ENCODE results near the gene NT5C2.
"Not testable (repeated sequence)": the region's sequence is repeated elsewhere in the genome, so short reads cannot be mapped to it uniquely, and the experiment has no call there.

Gene NT5C2

DNA sequence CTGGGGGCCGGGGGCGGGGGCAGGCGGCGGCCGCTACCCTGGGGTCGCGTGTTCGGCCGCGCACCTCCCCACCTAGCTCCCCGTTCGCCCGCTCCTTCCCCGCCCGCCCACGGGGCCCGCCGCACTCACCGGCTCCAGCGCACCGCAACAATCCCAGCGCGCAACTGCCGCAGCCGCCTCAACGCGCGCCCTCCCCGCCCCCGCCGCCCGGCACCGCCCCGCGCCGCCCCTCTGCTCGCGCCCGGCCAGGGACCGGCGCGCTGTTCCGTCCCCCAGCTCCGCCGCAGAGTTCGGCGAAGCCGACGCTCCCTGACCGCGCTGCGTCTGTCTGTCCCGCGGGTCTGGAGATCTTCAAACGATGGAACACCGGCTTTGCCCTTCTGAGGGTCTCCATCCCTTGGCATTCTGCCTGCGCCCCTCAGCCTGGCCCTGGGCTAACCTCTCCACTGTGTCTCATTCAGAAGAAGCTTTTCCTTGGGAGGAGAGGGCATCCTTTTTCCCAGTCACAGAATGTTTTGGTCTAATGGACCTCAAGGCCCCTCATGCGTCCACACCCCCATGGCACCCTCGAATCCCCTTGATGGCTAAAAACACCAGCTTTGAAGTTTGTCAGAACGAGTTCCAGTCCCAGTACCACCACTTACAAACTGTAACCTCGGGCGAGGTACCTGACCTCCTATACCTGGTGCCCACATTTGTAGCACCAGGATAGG lies at the start of gene NT5C2:
Gene NT5C2 (minus strand): TSS at position 166 of the 713 bp plus-strand sequence. CDS start 18,314 bp downstream, outside the sequence.
- DNase-seq: peak; percentile 74

DNA sequence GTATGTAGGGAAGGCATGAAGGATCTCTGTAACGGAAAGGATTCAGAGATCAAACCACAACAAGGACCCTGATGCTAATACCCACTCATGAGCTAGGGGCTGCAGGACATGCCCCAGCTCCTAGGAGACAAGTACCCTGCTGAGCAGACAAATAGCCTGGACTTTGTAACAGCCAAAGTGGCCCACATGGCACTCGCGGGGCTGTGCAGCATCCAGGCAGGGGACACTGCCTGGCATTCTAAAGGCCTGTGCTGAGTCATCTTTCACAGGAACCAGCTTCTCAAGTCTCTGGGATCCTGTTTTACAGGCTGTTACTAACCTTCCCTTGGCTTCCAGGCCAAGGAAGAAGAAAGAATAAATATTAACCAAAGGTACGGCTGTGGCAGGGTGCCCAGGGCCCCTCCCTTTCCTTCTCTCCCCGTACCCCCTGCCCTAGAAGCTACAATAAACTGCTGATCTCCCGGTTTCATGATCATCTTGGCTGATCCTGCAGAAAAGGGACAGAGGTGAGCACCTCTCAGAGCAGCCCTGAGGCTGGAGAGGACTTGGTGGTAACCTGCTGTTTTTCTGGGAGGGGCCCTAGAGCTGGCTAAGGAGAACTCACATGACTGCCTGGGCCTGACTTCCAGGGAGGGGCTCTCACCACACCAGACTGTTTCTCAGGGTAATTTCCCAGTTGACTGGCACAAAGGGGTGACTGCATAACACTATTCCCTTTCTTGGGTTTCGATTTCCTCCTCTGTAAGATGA lies 48.4 kb upstream of the NT5C2 start:
- DNase-seq: peak; percentile 75

DNA sequence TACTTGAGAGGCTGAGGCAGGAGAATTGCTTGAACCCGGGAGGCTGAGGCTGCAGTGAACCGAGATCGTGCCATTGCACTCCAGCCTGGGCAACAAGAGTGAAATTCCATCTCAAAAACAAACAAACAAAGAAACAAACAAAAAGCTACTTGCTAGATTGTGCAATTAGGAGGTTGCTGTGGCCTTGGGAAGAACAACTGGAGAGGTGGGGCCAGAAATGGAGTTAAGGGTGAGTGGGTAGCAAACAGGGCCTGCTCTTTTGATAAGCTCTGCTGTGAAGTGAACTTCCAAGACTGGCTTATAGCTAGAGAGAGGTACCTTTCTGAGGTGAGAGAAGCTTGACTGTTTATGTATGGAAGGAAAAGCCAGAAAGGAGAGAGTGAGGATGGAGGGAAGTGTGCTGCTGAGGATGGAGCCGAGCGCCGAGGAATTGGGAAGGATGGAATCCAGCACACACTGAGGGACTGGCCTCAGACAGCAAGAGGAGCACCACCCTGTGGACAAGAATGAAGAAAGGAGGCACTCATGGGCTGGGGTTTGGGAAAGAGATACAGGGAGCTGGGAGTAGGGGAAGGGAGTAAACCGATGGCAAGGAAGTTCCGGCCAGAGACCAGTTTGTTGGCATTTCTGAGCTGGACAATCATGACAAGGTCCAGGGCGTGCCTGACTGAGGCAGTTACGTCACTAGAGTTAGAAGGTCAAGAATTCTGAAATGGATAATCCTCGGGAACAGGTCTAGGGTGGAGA lies 45.6 kb upstream of the NT5C2 start:
- no peak for DNase-seq

DNA sequence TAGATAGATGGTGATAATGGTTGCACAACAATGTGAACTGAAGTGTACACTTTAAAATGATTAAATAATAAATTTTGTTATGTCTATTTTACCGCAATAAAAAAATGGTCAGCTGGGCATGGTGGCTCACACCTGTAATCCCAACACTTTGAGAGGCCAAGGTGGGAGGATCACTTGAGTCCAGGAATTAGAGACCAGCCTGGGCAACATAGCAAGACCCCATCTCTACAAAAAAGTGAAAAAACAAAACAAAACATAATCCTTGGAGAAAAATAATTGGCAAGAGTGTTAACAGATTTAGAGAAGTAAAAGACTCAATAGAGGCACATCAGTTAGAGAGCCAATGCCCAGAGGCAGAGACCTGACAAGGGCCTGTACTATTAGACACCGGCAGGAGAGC lies 42.7 kb upstream of the NT5C2 start:
- no peak for DNase-seq

DNA sequence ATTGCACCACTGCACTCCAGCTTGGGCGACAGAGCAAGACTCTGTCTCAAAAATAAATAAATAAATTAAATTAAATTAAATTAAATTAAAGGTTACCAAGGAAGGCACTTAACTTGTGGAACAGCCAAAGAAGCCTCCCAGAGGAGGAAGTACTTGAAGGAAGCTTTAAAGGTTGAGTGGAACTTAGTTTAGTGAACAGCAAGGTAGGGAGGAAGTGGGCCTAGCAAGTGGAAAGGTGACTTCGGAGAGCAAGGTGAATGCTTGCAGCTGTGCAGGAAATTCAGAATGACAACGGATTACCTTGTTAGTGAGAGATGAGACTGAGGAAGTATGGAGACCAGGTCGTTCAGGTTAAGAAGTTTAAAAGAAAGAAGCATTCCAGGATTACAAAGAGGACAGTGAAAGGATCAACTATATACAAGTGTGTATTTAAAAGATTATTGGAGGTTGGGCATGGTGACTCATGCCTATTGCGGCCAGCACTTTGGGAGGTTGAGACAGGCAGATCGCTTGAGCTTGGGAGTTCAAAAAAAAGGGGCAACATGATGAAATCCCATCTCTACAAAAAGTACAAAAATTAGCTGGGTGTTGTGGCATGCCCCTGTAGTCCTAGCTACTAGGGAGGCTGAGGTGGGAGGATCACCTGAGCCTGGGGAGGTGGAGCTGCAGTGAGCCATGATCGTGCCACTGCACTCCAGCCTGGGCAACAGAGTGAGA lies 39.9 kb upstream of the NT5C2 start:
- no peak for DNase-seq

DNA sequence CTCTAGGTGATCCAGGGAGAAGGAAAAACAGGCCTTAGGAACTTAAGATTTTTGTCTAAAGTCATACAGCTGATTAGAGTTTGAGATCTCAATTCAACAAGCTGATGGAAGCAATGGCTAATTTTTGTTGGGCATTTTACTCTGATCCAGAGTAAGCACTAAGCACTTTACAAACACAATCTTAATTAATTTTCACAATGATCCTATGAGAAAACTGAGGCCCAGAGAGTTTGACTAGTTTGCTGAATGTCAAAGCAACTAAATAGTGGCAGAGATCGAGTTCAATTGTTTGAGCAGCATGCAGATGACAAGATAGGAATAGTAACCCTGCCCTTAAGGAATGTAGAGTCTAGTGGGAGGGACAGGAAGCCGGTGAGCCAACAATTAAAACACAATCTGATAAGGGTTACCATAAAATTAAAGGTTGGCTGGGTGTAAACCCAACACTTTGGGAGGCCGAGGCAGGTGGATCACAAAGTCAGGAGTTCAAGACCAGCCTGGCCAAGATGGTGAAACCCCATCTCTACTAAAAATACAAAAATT lies 39.1 kb upstream of the NT5C2 start:
- DNase-seq: no peak

DNA sequence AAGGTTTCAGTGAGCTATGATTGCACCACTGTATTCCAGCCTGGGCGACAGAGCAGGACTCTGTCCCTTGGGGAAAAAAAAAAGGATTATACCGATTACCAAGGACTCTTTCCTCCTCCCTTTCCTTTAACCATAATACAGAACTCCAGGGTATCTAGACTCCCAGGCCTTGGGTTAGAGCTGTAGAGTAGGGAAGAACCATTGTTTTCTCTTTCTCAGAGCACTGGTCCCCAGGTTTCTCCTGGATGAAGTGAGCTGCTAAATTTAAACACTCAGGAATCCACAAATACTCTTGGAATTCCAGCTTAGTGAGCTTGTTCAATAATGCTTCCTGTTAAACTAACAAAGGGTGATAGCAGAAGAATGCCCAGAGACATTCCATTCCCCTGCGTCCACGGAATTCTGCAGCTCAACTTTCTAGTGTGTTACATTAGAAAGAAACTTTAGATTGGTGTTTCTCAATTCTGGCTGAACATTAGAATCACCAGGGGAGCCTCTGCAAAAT lies 38.0 kb upstream of the NT5C2 start:
- DNase-seq: no peak

DNA sequence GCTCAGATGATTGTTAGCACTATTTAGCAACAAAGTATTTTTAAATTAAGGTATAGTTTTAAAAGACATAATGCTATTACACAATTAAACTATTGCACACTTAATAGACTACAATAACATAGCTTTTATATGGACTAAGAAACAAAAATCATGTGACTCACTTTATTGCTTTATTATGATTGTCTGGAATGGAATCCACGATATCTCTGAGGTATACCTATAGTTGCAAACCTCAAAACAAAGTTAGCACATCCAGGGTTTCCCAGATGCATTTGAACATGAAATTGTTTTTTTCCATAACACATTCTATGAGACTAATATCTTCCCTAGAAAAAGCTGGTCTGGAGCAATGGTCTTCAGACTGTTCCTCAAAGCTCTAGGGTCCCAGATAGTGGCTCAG lies 34.3 kb upstream of the NT5C2 start:
- DNase-seq: no peak

DNA sequence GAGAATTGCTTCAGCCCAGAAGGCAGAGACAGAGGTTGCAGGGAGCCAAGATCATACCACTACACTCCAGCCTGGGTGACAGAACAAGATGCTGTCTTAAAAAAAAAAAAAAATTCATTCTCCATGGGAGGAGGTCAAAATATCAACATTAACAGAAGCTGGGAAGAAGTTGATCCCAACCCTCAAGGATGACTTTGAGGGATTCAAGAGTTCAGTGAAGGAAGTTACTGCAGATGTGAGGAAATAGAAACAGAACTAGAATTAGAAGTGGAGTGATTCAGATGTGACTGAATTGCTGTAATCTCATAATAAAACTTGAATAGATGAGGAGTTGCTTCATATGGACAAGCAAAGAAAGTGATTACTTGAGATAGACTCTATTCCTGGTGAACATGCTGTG lies 32.9 kb upstream of the NT5C2 start:
- DNase-seq: no peak

DNA sequence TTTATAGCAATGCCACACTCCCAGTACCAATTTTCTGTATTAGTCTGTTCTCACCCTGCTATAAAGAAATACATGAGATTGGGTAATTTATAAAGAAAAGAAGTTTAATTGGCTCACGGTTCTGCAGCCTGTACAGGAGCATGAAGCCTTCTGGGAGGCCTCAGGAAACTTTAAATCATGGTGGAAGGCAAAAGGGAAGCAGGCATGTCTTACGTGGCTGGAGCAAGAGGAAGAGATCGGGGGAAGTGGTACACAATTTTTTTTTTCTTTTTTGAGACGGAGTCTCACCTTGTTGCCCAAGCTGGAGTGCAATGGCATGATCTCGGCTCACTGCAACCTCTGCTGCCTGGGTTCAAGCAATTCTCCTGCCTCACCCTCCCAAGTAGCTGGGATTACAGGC lies 31.6 kb upstream of the NT5C2 start:
- not testable (repeated sequence) for DNase-seq

DNA sequence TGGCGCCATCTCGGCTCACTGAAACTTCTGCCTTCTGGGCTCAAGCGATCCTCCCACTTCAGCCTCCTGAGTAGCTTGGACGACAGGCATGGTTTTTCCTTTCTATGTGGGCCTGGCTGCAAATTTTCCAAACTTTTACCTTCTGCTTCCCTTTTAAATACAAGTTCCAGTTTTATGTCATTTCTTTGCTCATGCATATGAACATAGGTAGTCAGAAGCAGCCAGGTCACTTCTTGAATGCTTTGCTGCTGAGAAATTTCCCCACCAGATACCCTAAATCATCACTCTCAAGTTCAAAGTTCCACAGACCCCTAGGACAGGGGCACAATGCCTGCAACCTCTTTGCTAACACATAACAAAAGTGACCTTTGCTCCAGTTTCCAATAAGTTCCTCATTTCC lies 31.1 kb upstream of the NT5C2 start:
- DNase-seq: no peak

DNA sequence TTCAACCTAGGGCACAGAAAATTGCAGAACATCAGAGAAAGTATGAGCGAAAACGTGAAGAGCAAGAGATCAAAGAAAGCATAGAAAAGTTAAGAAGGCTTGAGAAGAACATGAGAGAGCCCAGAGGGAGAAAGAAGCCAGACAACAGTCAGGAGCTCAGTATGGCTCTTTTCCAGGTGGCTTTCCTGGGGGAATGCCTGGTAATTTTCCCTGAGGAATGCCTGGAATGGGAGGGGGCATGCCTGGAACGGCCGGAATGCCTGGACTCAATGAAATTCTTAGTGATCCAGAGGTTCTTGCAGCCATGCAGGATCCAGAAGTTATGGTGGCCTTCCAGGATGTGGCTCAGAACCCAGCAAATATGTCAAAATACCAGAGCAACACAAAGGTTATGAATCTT lies 23.3 kb upstream of the NT5C2 start:
- not testable (repeated sequence) for DNase-seq

DNA sequence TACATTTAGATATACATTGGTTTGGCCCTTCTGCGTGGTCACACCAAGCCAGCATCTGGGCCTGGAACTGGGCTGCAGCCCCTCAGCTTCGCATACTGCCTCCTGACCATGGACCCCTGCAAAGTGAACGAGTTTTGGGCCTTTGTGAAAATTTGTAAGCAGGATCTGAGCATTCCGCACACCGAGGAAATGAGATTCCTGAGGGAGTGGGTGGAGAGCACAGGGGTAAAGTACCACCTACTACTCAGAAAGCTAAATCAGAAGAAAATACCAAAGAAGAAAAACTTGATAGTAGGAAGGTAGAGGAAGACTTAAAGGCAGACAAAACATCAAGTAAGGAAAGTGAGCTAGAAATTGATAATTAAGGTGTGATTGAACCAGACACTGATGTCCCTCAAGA lies 22.5 kb upstream of the NT5C2 start:
- no peak for DNase-seq

DNA sequence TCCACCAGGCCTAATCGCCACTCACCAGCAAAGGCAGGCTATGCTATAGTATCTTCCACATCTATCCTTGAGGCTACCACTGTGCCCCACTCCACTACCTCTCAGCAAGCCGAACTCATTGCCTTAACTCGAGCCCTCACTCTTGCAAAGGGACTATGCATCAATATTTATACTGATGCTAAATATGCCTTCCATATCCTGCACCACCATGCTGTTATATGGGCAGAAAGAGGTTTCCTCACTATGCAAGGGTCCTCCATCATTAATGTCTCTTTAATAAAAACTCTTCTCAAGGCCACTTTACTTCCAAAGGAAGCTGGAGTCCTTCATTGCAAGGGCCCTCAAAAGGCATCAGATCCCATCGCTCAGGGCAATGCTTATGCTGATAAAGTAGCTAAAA lies 17.2 kb upstream of the NT5C2 start:
- not testable (repeated sequence) for DNase-seq

DNA sequence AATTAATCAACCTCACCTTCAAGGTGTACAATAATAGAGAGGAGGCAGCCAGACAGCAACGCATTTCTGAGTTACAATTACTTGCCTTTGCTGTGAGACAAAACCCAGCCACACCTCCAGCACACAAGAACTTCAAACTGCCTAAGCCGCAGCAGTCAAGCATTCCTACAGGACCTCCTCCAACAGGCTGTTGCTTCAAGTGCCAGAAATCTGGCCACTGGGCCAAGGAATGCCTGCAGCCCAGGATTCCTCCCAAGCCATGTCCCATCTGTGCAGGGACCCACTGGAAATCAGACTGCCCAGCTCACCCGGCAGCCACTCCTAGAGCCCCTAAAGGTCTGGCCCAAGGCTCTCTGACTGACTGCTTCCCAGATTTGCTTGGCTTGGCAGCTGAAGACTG lies 14.6 kb upstream of the NT5C2 start:
- not testable (repeated sequence) for DNase-seq

DNA sequence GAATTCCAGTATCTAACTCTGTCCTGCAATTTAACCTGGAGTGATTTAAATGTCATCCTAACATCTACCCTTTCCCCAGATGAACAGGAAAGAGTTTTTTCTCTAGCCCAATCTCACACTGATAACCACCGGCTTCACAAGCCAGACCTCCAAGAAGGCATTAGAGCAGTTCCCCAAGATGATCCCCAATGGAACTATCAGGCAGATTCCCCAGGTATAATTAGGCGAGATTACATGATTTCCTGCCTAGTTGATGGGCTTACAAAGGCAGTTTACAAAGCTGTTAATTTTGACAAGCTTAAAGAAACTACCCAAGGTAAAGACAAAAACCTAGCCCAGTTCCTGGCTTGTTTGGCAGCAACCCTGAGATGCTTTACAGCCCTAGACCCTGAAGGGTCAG lies 14.1 kb upstream of the NT5C2 start:
- DNase-seq: no peak

DNA sequence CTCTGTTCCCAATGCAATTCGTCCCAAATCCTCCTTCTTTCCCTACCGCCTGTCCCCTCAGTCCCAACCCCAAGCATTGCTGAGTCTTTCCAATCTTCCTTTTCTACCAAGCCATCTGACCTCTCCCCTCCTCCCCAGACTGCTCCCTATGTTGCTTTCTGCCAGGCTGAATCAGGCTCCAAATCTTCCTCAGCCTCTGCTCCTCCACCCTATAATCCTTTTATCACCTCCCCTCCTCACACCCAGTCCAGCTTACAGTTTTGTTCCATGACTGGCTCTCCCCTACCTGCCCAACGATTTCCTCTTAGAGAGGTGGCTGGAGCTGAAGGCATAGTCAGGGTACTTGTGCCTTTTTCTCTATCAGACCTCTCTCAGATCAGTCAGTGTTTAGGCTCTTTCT lies 13.6 kb upstream of the NT5C2 start:
- DNase-seq: not testable (repeated sequence)

DNA sequence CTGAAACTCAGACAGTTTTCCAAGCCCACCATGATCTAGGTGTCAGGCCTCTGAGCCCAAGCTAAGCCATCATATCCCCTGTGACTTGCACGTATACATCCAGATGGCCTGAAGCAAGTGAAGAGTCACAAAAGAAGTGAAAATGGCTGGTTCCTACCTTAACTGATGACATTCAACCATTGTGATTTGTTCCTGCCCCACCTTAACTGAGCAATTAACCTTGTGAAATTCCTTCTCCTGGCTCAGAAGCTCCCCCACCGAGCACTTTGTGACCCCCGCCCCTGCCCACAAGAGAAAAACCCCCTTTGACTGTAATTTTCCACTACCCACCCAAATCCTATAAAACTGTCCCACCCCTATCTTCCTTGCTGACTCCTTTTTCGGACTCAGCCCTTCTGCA lies 12.3 kb upstream of the NT5C2 start:
- DNase-seq: not testable (repeated sequence)

DNA sequence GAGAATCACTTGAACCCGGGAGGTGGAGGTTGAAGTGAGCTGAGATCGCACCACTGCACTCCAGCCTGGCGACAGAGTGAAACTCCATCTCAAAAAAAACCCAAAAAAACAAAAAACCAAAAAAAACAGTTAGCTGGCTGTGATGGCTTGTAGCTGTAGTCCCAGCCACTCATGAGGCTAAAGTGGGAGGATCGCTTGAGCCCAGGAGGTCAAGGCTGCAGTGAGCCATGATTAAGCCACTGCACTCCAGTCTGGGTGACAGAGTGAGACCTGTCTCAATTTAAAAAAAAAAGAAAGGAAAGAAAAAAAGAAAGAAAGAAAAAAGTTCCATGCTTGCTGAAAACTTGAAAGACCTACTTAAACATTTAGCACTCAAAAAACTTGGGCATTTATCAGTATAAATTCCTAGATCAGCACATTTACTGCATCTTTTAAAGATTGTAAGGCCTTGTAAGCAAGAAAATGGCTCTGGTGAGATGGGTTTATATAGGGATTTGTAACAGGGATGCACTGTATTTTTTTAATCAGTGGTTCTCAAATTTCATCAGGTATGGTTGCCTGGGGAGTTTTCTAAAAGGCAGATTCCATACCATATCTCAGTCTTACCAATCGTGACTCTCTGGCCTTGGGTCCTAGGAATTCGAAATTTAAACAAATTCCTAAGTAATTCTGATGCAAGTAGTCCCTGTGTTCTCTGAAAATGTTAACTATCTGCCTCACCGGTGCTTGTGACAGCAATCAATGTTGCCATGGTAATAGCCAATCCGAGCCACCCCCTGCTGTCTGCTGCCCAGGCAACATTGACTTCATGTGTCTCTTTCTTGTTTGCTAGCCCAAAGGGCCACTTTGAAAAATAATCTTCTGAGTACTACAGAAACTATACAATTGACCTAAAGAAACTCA lies 11.5 kb upstream of the NT5C2 start:
- no peak for DNase-seq

DNA sequence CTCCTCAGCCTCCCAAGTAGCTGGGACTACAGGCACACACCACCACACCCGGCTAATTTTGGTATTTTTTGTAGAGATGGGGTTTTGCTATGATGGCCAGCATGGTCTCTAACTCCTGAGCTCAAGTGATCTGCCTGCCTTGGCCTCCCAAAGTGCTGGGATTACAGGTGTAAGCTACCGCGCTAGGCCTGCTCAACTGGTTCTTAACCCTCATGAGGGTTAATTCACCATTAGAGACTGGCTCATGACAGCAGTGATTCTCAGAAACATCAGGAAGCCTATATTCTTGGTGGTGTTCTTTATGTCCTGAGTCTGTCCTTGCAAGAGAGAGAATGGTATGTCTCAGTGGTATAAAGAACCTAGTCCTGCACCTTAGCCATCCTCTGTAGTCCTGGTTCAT lies 10.4 kb upstream of the NT5C2 start:
- no peak for DNase-seq

DNA sequence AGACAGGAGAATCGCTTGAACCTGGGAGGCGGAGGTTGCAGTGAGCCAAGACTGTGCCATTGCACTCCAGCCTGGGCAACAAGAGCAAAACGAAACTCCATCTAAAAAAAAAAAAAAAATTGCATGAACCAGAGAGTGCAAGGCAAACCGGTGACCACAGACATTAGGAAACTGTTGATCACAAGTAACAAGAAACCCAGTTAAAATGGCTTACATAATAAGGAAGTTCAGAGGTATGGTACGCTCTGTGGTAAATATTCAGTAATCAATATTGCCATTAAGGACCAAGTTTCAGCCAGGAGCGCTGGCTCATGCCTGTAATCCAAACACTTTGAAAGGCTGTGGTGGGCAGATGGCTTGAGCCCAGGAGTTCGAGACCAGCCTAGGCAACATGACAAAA lies 9.2 kb upstream of the NT5C2 start:
- DNase-seq: no peak

DNA sequence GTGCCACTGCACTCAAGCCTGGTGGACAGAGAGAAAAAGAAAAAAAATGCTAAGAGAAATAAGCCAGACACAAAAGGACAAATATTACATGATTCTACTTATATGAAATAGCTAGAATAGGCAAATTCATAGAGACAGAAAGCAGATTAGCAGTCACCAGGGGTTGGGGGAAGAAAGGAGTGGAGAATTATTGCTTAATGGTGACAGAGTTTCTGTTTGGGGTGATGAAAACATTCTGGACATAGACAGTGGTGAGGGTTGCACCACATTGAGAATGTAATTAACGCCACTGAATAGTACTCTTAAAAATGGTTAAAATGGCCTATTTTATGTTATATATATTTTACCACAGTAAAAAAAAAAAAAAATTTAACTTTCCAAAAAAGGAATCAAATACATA lies 6.4 kb upstream of the NT5C2 start:
- no peak for DNase-seq
